ENCODE results near the gene CTNNA3. TPM values are rescaled to one million over a fixed set of nuclear protein-coding genes. Genes with fewer than 3 reads are reported as not detected.

Gene CTNNA3
- total RNA-seq, 2 donors from 2014 or later, result 3.2 to 7.2 TPM

GRCh38 chr10:66318761-66319160 is 1377.2 kb downstream of the CTNNA3 start:
- no peak for TF ChIP-seq CTCF (conservative IDR thresholded peaks at IDR 0.05)
- Histone ChIP-seq H3K27ac (ENCODE audit: low read depth, low read length) (no peak overlapping the region), H3K4me3 (ENCODE audit: low read length) (no peak overlapping the region), H3K9ac (ENCODE audit: extremely low read depth, low read length, poor library complexity, severe bottlenecking) (no peak overlapping the region), H3K4me1 (ENCODE audit: control insufficient read depth, insufficient read depth, low read length) (no peaks in the 10 kb centered on the region), H3K36me3 (ENCODE audit: control insufficient read depth, insufficient read depth, low read length) (no peaks in the 10 kb centered on the region), H3K9me3 (ENCODE audit: control insufficient read depth, low read length) (no peaks in the 10 kb centered on the region), H3K27me3 (ENCODE audit: control insufficient read depth, insufficient read depth, low read length, poor library complexity, severe bottlenecking) (no peaks in the 10 kb centered on the region)
- 90% methylated on average over 3 of the region's 3 CpGs; no CpG with 5 or more reads in 1 of the 2 experiments for WGBS, 2 experiments (ENCODE audit: insufficient coverage in 1 of 2, insufficient read length in 1 of 2)
- H3K27ac Mint-ChIP-seq, result no peak overlapping the region
- no peaks in the 10 kb centered on the region for H3K36me3 Mint-ChIP-seq (ENCODE audit: low read depth)
- peaks cover 6% of the 10 kb centered on the region for H3K4me1 Mint-ChIP-seq
- no peak overlapping the region for H3K4me3 Mint-ChIP-seq
- no peaks in the 10 kb centered on the region for H3K27me3 Mint-ChIP-seq (ENCODE audit: insufficient read depth)
- no peak for DNase-seq
- H3K9me3 Mint-ChIP-seq, result no peaks in the 10 kb centered on the region

GRCh38 chr10:66307826-66308225 is 1388.2 kb downstream of the CTNNA3 start:
- Histone ChIP-seq H3K9me3 (ENCODE audit: control insufficient read depth, low read length) (no peaks in the 10 kb centered on the region), H3K4me1 (ENCODE audit: control insufficient read depth, insufficient read depth, low read length) (no peaks in the 10 kb centered on the region), H3K9ac (ENCODE audit: extremely low read depth, low read length, poor library complexity, severe bottlenecking) (no peak overlapping the region), H3K27me3 (ENCODE audit: control insufficient read depth, insufficient read depth, low read length, poor library complexity, severe bottlenecking) (no peaks in the 10 kb centered on the region), H3K4me3 (ENCODE audit: low read length) (no peak overlapping the region), H3K36me3 (ENCODE audit: control insufficient read depth, insufficient read depth, low read length) (no peaks in the 10 kb centered on the region), H3K27ac (ENCODE audit: low read depth, low read length) (no peak overlapping the region)
- Mint-ChIP-seq H3K27ac (no peak overlapping the region), H3K4me1 (no peaks in the 10 kb centered on the region), H3K4me3 (no peak overlapping the region), H3K27me3 (ENCODE audit: insufficient read depth) (no peaks in the 10 kb centered on the region), H3K36me3 (ENCODE audit: low read depth) (no peaks in the 10 kb centered on the region), H3K9me3 (no peaks in the 10 kb centered on the region)
- DNase-seq, result no peak
- TF ChIP-seq CTCF (conservative IDR thresholded peaks at IDR 0.05), result peak; percentile 53

- no peak overlapping the region for H3K9ac ChIP-seq (ENCODE audit: extremely low read depth, low read length, poor library complexity, severe bottlenecking)
- no peaks in the 10 kb centered on the region for H3K27me3 ChIP-seq (ENCODE audit: control insufficient read depth, insufficient read depth, low read length, poor library complexity, severe bottlenecking)
- no peak for DNase-seq
- H3K9me3 ChIP-seq (ENCODE audit: control insufficient read depth, low read length), result no peaks in the 10 kb centered on the region
- no peaks in the 10 kb centered on the region for H3K36me3 ChIP-seq (ENCODE audit: control insufficient read depth, insufficient read depth, low read length)
- TF ChIP-seq CTCF (conservative IDR thresholded peaks at IDR 0.05), result peak; percentile 32
- H3K4me1 ChIP-seq (ENCODE audit: control insufficient read depth, insufficient read depth, low read length), result peaks cover 6% of the 10 kb centered on the region
- Mint-ChIP-seq H3K27me3 (ENCODE audit: insufficient read depth) (no peaks in the 10 kb centered on the region), H3K9me3 (no peaks in the 10 kb centered on the region), H3K27ac (no peak overlapping the region), H3K4me1 (peaks cover 16% of the 10 kb centered on the region), H3K4me3 (no peak overlapping the region), H3K36me3 (ENCODE audit: low read depth) (no peaks in the 10 kb centered on the region)
- no CpG with 5 or more reads among the region's 1 CpG for WGBS, 2 experiments (ENCODE audit: insufficient coverage in 1 of 2, insufficient read length in 1 of 2)
- no peak overlapping the region for H3K4me3 ChIP-seq (ENCODE audit: low read length)
- H3K27ac ChIP-seq (ENCODE audit: low read depth, low read length), result no peak overlapping the region
These were observed 1394.9 kb downstream of the CTNNA3 start for GRCh38 chr10:66301078-66301477.
